DOHH2 (cell line): ENCODE measurements around the gene PIP5K1A.
A peak's percentile ranks its signal among the peaks of the same experiment; 100 is the strongest.

ENCODE experiments used
- H3F3A ChIP-seq: fragments of 200-600 bp; sonication (generic), shearing (Covaris generic); 2 replicates; pipeline ENCODE4 v1.6.0; 2016; ENCODE audit warnings: antibody characterized with exemption, mild to moderate bottlenecking; ENCODE audit not compliant: control insufficient read depth, insufficient read depth
- H3K27ac ChIP-seq: fragments of 200-600 bp; sonication (generic); 2 replicates; pipeline ENCODE4 v1.5.1; 2014; ENCODE audit warnings: low read depth, mild to moderate bottlenecking, low read length, moderate library complexity
- H3K27me3 ChIP-seq: fragments of 200-600 bp; sonication (generic); 2 replicates; pipeline ENCODE4 v1.6.1; 2014; ENCODE audit warnings: mild to moderate bottlenecking, low read length, mixed read lengths; ENCODE audit not compliant: control insufficient read depth
- H3K36me3 ChIP-seq: fragments of 200-600 bp; sonication (generic); 2 replicates; pipeline ENCODE4 v1.6.1; 2014; ENCODE audit warnings: mild to moderate bottlenecking, low read length, moderate library complexity, mixed read lengths; ENCODE audit not compliant: control insufficient read depth
- H3K4me1 ChIP-seq: fragments of 200-600 bp; sonication (generic); 2 replicates; pipeline ENCODE4 v1.6.1; 2014; ENCODE audit warnings: mild to moderate bottlenecking, low read length, mixed read lengths; ENCODE audit not compliant: control insufficient read depth
- H3K4me2 ChIP-seq: fragments of 200-600 bp; sonication (generic); 2 replicates; pipeline ENCODE4 v1.6.0; 2014; ENCODE audit warnings: mild to moderate bottlenecking, low read length, moderate library complexity
- H3K4me3 ChIP-seq: fragments of 200-600 bp; sonication (generic); 2 replicates; pipeline ENCODE4 v1.5.1; 2014; ENCODE audit warnings: mild to moderate bottlenecking, low read length, mixed read lengths
- H3K79me2 ChIP-seq: fragments of 200-600 bp; sonication (generic); 2 replicates; pipeline ENCODE4 v1.6.1; 2014; ENCODE audit warnings: mild to moderate bottlenecking, low read length, mixed read lengths; ENCODE audit not compliant: control insufficient read depth
- H3K9me2 ChIP-seq: fragments of 200-600 bp; sonication (generic); replicated peaks from 2 replicates; pipeline ENCODE4 v1.6.1; 2014; ENCODE audit warnings: mild to moderate bottlenecking, low read length, mixed read lengths; ENCODE audit not compliant: control insufficient read depth
- H3K9me3 ChIP-seq: fragments of 200-600 bp; sonication (generic); 2 replicates; pipeline ENCODE4 v1.6.1; 2014; ENCODE audit warnings: antibody characterized with exemption, low read length, mixed read lengths; ENCODE audit not compliant: control insufficient read depth, insufficient read depth
- H4K20me1 ChIP-seq: fragments of 200-600 bp; sonication (generic); 2 replicates; pipeline ENCODE4 v1.6.0; 2014; ENCODE audit warnings: low read depth, mild to moderate bottlenecking, antibody characterized with exemption, low read length, moderate library complexity; ENCODE audit not compliant: control insufficient read depth, insufficient read depth
- EZH2phosphoT487 ChIP-seq: fragments of 200-600 bp; sonication (generic); IDR thresholded peaks from 2 replicates; pipeline ENCODE4 v1.6.1; 2017; ENCODE audit warnings: borderline replicate concordance, mild to moderate bottlenecking, antibody characterized with exemption, low read length, moderate library complexity, mixed read lengths
- TF ChIP-seq, protein P1 (sequence below): fragments of 200-600 bp; sonication (generic); IDR thresholded peaks from one replicate; pipeline ENCODE4 v1.5.1; 2014; ENCODE audit warnings: antibody characterized with exemption, mild to moderate bottlenecking, low read depth, low read length; ENCODE audit not compliant: poor library complexity, severe bottlenecking

PIP5K1A gene

DNA sequence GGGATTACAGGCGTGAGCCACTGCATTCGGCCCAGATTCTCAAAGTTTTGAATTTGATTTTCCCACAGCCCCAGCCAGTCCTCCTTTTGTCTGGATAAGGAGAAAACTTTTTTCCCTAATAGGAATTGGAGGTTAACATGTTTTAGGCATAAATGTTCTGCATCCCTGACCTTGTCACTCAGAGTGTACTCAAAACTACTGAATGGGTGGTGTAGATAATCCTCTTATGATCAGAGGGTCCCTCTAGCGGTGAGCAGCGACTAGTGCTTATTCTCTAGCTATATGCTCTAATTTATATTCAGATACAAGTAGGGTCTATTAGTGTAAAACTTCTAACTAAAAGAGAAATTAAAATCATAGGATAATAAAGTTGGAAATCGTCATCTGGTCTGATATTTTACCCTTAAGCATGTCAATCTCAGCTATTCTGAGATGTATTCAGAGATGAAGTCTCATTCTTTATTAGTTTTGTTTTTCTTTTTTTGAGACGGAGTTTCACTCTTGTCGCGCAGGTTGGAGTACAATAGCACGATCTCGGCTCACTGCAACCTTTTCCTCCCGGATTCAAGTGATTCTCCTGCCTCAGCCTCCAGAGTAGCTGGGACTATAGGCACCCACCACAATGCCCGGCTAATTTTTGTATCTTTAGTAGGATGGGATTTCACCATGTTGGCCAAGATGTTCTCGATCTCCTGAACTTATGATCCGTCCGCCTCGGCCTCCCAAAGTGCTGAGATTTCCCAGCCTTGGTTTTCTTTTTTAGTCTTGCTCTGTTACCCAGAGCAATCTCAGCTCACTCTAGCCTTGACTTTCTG, 53.5 kb downstream of the PIP5K1A start:
- H3K9me2 ChIP-seq, result no peaks in the 10 kb centered on the region
- no peaks in the 10 kb centered on the region for H3K9me3 ChIP-seq
- no peak overlapping the region for H3K4me2 ChIP-seq
- no peaks in the 10 kb centered on the region for H3K27me3 ChIP-seq
- peaks cover 26% of the 10 kb centered on the region for H3K79me2 ChIP-seq
- H3K4me3 ChIP-seq, result no peak overlapping the region
- H3F3A ChIP-seq, result peaks cover 23% of the 10 kb centered on the region
- peaks cover 10% of the 10 kb centered on the region for H3K4me1 ChIP-seq
- peaks cover 22% of the 10 kb centered on the region for H3K36me3 ChIP-seq
- H4K20me1 ChIP-seq, result no peaks in the 10 kb centered on the region
- no peak overlapping the region for H3K27ac ChIP-seq
- no peak for TF ChIP-seq EZH2phosphoT487
- TF ChIP-seq, protein P1, sequence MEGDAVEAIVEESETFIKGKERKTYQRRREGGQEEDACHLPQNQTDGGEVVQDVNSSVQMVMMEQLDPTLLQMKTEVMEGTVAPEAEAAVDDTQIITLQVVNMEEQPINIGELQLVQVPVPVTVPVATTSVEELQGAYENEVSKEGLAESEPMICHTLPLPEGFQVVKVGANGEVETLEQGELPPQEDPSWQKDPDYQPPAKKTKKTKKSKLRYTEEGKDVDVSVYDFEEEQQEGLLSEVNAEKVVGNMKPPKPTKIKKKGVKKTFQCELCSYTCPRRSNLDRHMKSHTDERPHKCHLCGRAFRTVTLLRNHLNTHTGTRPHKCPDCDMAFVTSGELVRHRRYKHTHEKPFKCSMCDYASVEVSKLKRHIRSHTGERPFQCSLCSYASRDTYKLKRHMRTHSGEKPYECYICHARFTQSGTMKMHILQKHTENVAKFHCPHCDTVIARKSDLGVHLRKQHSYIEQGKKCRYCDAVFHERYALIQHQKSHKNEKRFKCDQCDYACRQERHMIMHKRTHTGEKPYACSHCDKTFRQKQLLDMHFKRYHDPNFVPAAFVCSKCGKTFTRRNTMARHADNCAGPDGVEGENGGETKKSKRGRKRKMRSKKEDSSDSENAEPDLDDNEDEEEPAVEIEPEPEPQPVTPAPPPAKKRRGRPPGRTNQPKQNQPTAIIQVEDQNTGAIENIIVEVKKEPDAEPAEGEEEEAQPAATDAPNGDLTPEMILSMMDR, result peak; percentile 89

DNA sequence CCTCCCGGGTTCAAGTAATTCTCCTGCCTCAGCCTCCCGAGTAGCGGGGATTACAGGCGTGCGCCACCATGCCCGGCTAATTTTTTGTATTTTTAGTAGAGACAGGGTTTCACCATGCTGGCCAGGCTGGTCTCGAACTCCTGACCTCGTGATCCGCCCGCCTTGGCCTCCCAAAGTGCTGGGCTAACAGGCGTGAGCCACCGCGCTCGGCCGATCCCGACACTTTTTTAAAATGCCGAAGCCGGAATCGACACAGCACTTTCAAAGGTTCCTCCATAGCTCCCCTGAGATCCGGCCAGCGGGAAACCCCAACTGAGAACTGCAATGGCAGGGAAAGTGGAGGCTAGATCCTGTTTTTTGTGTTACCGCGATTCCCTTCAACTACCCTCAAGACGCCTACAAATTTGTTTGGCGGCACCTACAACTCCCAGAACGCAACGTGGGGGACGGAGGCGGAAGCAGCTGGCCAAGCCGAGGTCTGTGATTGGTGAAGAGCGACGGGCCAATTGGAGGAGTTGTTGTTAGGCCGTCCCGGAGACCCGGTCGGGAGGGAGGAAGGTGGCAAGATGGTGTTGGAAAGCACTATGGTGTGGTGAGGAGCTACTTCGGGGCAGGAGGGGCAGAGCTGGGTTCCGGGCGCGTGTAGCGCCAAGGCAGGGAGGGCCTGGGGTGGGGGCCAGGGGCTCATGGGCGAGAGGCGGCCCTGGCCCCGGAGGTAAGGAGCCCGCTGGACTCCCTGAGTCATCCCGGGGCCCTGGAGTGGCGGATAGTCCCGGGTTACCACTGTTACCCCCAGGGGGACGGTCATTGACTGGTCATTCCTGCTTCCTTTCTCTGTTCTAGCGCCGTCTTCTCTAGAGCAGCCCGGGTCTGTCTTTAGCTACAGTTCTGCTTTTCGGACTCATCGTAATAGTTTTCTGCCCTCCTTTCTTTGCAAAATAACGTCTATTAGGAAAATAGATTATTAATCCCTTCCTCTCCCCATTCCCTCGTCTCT, 56.2 kb downstream of the PIP5K1A start, which contains the start of gene PSMD4:
Gene PSMD4, plus strand, starts transcription at position 518 of the 997 bp plus-strand sequence. Its CDS starts 49 bp downstream, at position 567.
- Histone ChIP-seq H3K9me2 (no peaks in the 10 kb centered on the region), H4K20me1 (no peaks in the 10 kb centered on the region), H3K79me2 (peaks cover 53% of the 10 kb centered on the region)

DNA sequence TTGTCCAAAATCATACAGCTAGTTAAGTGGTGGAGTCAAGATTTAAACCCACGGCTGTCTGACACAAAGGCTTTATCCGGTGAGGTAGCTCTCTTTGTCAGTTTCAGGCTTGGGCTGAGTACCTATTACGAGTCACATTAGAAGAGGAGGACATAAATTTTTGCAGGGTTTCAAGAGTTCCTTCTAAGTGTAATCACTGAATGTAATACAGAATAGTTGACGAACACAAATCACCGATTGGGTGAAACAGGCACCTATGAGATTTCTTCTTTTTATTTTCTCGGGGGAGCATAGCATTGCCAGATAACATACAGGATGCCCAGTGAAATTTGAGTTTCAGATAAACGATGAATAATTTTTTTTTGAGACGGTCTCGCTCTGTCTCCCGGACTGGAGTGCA, 57.0 kb downstream of the PIP5K1A start:
- peak overlapping the region; percentile 31 for H3K27ac ChIP-seq
- no peaks in the 10 kb centered on the region for H3K9me3 ChIP-seq
- peaks cover 61% of the 10 kb centered on the region for H3K79me2 ChIP-seq
- H3K9me2 ChIP-seq, result no peaks in the 10 kb centered on the region
- H3K27me3 ChIP-seq, result no peaks in the 10 kb centered on the region
- peak overlapping the region; percentile 71 for H3K4me2 ChIP-seq
- no peak for TF ChIP-seq EZH2phosphoT487
- TF ChIP-seq, protein P1, result no peak
- H3K4me3 ChIP-seq, result peak overlapping the region; percentile 81
- no peaks in the 10 kb centered on the region for H4K20me1 ChIP-seq
- peaks cover 2% of the 10 kb centered on the region for H3K36me3 ChIP-seq
- H3K4me1 ChIP-seq, result peaks cover 10% of the 10 kb centered on the region
- H3F3A ChIP-seq, result peaks cover 12% of the 10 kb centered on the region

More for the DNA sequence above, 56.2 kb downstream of the PIP5K1A start, which contains the start of gene PSMD4:
- no peak for TF ChIP-seq EZH2phosphoT487
- TF ChIP-seq, protein P1, result no peak
- peak within 1 kb of the TSS; percentile 81 for H3K4me3 ChIP-seq
- H3K9me3 ChIP-seq, result no peaks in the 10 kb centered on the region
- H3K4me1 ChIP-seq, result peaks cover 10% of the 10 kb centered on the region
- H3K4me2 ChIP-seq, result peak within 1 kb of the TSS; percentile 71
- H3K36me3 ChIP-seq, result peaks cover 2% of the 10 kb centered on the region
- H3K27me3 ChIP-seq, result no peaks in the 10 kb centered on the region
- peaks cover 15% of the 10 kb centered on the region for H3F3A ChIP-seq
- peak within 1 kb of the TSS; percentile 31 for H3K27ac ChIP-seq
